Endothelial cell of umbilical vein (primary cell): ENCODE measurements around the gene ACSF3. TPM values are rescaled to one million over a fixed set of nuclear protein-coding genes. Genes with fewer than 3 reads are reported as not detected.

Experiments
- BruUV-seq: library from RNA; stranded (reverse); fragments of 400-500 nt; replicated peaks from 2 replicates; lab custom pipeline; 2021; lab: Mats Ljungman, UMichigan
- CTCF ChIA-PET: fragments of 300-600, 350-600 bp; sonication (Branson Sonifier 250); formaldehyde crosslinking; loops from one replicate; lab custom pipeline; 2021; ENCODE audit warnings: antibody characterized with exemption, inconsistent platforms; lab: Charles Lee
- POLR2A ChIA-PET: fragments of 300-600, 350-600 bp; sonication (Branson Sonifier 250); formaldehyde crosslinking; loops from one replicate; lab custom pipeline; 2021; ENCODE audit warnings: antibody characterized with exemption, inconsistent platforms; lab: Charles Lee
- DNase-seq: peaks from one replicate; pipeline ENCODE4 v3.0.0-alpha.2; 2011; ENCODE audit warnings: low read depth, low spot score
- FAIRE-seq: peaks from 2 replicates; lab custom pipeline; 2011; peaks lifted over from hg19 to GRCh38; lab: Jason Lieb, UNC
- H2AFZ ChIP-seq: 2 replicates; pipeline ENCODE4 v1.6.0; 2012; ENCODE audit warnings: low read depth, low read length, control low read depth, inconsistent platforms
- H3K27ac ChIP-seq: 2 replicates; pipeline ENCODE4 v1.5.1; 2011; ENCODE audit warnings: low read depth, mild to moderate bottlenecking, control low read depth, low read length, moderate library complexity; ENCODE audit not compliant: insufficient read depth
- H3K27me3 ChIP-seq, 2 experiments: 2 replicates each; pipeline versions ENCODE4 v1.6.0 to v1.6.1; 2011; ENCODE audit warnings: low read length in 2 of 2, mixed read lengths in 1 of 2; ENCODE audit not compliant: control insufficient read depth in 2 of 2, insufficient read depth in 2 of 2
- H3K36me3 ChIP-seq, 2 experiments: 2 replicates in 1 of 2; 3 replicates in 1 of 2; pipeline ENCODE4 v1.5.1; 2011; ENCODE audit warnings: low read length in 2 of 2, mild to moderate bottlenecking in 1 of 2, moderate library complexity in 1 of 2; ENCODE audit not compliant: control insufficient read depth in 2 of 2, insufficient read depth in 2 of 2; ENCODE audit errors: extremely low read depth in 1 of 2
- H3K4me1 ChIP-seq: 3 replicates; pipeline ENCODE4 v1.5.1; 2011; ENCODE audit warnings: mild to moderate bottlenecking, low read length; ENCODE audit not compliant: control insufficient read depth, insufficient read depth; ENCODE audit errors: extremely low read depth
- H3K4me2 ChIP-seq: 2 replicates; pipeline ENCODE4 v1.6.1; 2011; ENCODE audit warnings: low read length, control low read depth, mixed read lengths; ENCODE audit not compliant: insufficient read depth
- H3K4me3 ChIP-seq, 3 experiments: fragments of 200-600 bp in 1 of 3; sonication (generic), shearing (Covaris generic) in 1 of 3; replicated peaks in 1 of 3; 2 replicates each; pipeline ENCODE4 v1.5.1; 2011 to 2016; ENCODE audit warnings: control low read depth in 3 of 3, low read length in 3 of 3, mild to moderate bottlenecking in 2 of 3, inconsistent platforms in 1 of 3, low read depth in 1 of 3, moderate library complexity in 1 of 3; ENCODE audit not compliant: insufficient read depth in 1 of 3
- H3K79me2 ChIP-seq: 2 replicates; pipeline ENCODE4 v1.6.0; 2012; ENCODE audit warnings: low read length, inconsistent platforms; ENCODE audit not compliant: control insufficient read depth, insufficient read depth
- H3K9ac ChIP-seq: replicated peaks from 2 replicates; pipeline ENCODE3; 2011; ENCODE audit warnings: low read length, control low read depth; ENCODE audit not compliant: insufficient read depth; ENCODE audit errors: extremely low read depth
- H3K9me1 ChIP-seq: replicated peaks from 3 replicates; pipeline ENCODE4 v1.6.0; 2011; ENCODE audit warnings: mild to moderate bottlenecking, low read length; ENCODE audit not compliant: control insufficient read depth, insufficient read depth; ENCODE audit errors: extremely low read depth
- H3K9me3 ChIP-seq: replicated peaks from 2 replicates; pipeline ENCODE4 v1.5.1; 2012; ENCODE audit warnings: low read length, inconsistent platforms; ENCODE audit not compliant: control insufficient read depth, insufficient read depth
- H4K20me1 ChIP-seq: replicated peaks from 2 replicates; pipeline ENCODE3; 2011; ENCODE audit warnings: mild to moderate bottlenecking, low read length; ENCODE audit not compliant: control insufficient read depth, insufficient read depth; ENCODE audit errors: extremely low read depth
- CTCF ChIP-seq, 2 donors: IDR thresholded peaks; 1 replicate in 1 of 2; 2 replicates in 1 of 2; pipeline ENCODE4 v1.5.1; 2011; ENCODE audit warnings: low read length in 2 of 2, mild to moderate bottlenecking in 2 of 2, moderate library complexity in 2 of 2, control low read depth in 1 of 2, inconsistent platforms in 1 of 2, low read depth in 1 of 2; ENCODE audit not compliant: insufficient read depth in 1 of 2; ENCODE audit errors: extremely low read depth in 1 of 2
- EZH2 ChIP-seq: IDR thresholded peaks from 2 replicates; pipeline ENCODE4 v1.6.1; 2012; ENCODE audit warnings: borderline replicate concordance, low read depth, mild to moderate bottlenecking, moderate library complexity, low read length, inconsistent platforms; ENCODE audit not compliant: severe bottlenecking
- FOS ChIP-seq: IDR thresholded peaks from 2 replicates; pipeline ENCODE4 v1.6.1; 2011; ENCODE audit warnings: mild to moderate bottlenecking, low read length, moderate library complexity, borderline replicate concordance; ENCODE audit not compliant: insufficient read depth
- GATA2 ChIP-seq: IDR thresholded peaks from 2 replicates; pipeline ENCODE4 v1.7.0; 2011; ENCODE audit warnings: low read depth, mild to moderate bottlenecking, moderate library complexity, mixed read lengths, low read length; ENCODE audit not compliant: insufficient read length, insufficient read depth
- JUN ChIP-seq: IDR thresholded peaks from 2 replicates; pipeline ENCODE4 v1.6.1; 2011; ENCODE audit warnings: borderline replicate concordance, low read depth; ENCODE audit not compliant: insufficient read length, insufficient read depth
- MAX ChIP-seq: IDR thresholded peaks from 2 replicates; pipeline ENCODE4 v1.6.1; 2011; ENCODE audit not compliant: insufficient read depth, insufficient read length
- MYC ChIP-seq: IDR thresholded peaks from one replicate; pipeline ENCODE4 v1.6.1; 2011; ENCODE audit warnings: mild to moderate bottlenecking, low read depth, low read length
- POLR2A ChIP-seq: IDR thresholded peaks from 2 replicates; pipeline ENCODE4 v1.6.1; 2012; ENCODE audit warnings: low read depth, mild to moderate bottlenecking, control low read depth, low read length
- POLR2AphosphoS5 ChIP-seq: IDR thresholded peaks from 2 replicates; pipeline ENCODE4 v1.6.1; 2012; ENCODE audit warnings: low read depth, mild to moderate bottlenecking, control low read depth, low read length, moderate library complexity; ENCODE audit not compliant: insufficient read depth
- dilution Hi-C: fragments of 300-500 bp; cut with MboI; formaldehyde crosslinking; loops from one replicate; pipeline ENCODE4 v1.15.0; 2019; ENCODE audit warnings: low sequenced_read_pairs; ENCODE audit not compliant: extremely low pct_ligation_motif_present
- intact Hi-C: fragments of 100-400 bp; cut with micrococcal nuclease; formaldehyde crosslinking; loops from one replicate; pipeline ENCODE4 v1.10.0; 2022
- polyA plus RNA-seq, 4 experiments: library from polyadenylated mRNA; depleted of rRNA in 3 of 4; stranded (reverse) in 3 of 4; unstranded in 1 of 4; fragments of >200 nt; gene quantifications; 2 replicates each; pipeline versions ENCODE4 v1.2.1 to v1.2.3, GENCODE V29; 2011 to 2012; ENCODE audit warnings: missing spikeins in 1 of 4
- total RNA-seq: library from RNA; stranded (reverse); gene quantifications from 2 replicates; pipeline ENCODE4 v1.2.3, GENCODE V29; 2021

The ACSF3 gene
- total and polyA plus RNA-seq, 2 donors (not counting 3 experiments of a cell fraction or from before 2014, with no cell fraction given) = 18.6 to 33.2 TPM

- Histone ChIP-seq H3K9ac (no peak overlapping the region), H4K20me1 (no peaks in the 10 kb centered on the region), H3K27me3 (peaks cover 0 to 3% of the 10 kb centered on the region in 2 experiments), H3K4me2 (no peak overlapping the region), H3K4me1 (peaks cover 3% of the 10 kb centered on the region), H3K9me3 (no peaks in the 10 kb centered on the region), H3K4me3 (no peak overlapping the region), H3K79me2 (no peaks in the 10 kb centered on the region), H3K27ac (no peak overlapping the region), H3K36me3 (no peaks in the 10 kb centered on the region), H3K9me1 (no peaks in the 10 kb centered on the region), H2AFZ (no peak overlapping the region)
- CTCF ChIA-PET = no interaction called here
- TF ChIP-seq JUN (no peak), CTCF (IDR thresholded peaks at IDR 0.05; ENCODE audit: extremely low read depth in 1 of 2, insufficient read depth in 1 of 2, low read depth in 1 of 2, low read length in 2 of 2) (no peak), POLR2A (no peak), MYC (no peak), MAX (no peak), GATA2 (no peak), POLR2AphosphoS5 (no peak), FOS (no peak), EZH2 (no peak)
- POLR2A ChIA-PET = no interaction called here
- dilution Hi-C loops (no loop called here), intact Hi-C loops (no loop called here)
- no TSS peak for BruUV-seq
- FAIRE-seq (no peak), DNase-seq (no peak)
Measured at GRCh38 chr16:89172528-89173173, 79.0 kb downstream of the ACSF3 start.
